Spleen (tissue), 7 donors: Measurements from ENCODE around the gene KDM2B.

Experiments used
- POLR2A ChIP-seq, 3 donors: fragments of 450-650 bp; IDR thresholded peaks; one replicate each; pipeline ENCODE4 v1.5.1; 2017; ENCODE audit warnings: antibody characterized with exemption in 3 of 3, mild to moderate bottlenecking in 1 of 3
- TF ChIP-seq, protein P1 (sequence below), 11 experiments: fragments of 200-600 bp in 7 of 11; fragments of 450-650 bp in 4 of 11; sonication (generic) in 4 of 11; IDR thresholded peaks in 8 of 11; conservative IDR thresholded peaks in 3 of 11; 1 replicate in 7 of 11; 2 replicates in 4 of 11; pipeline versions ENCODE4 v1.4.0 to v1.8.0; 2016 to 2021; ENCODE audit warnings: antibody characterized with exemption in 11 of 11, inconsistent platforms in 4 of 11, mild to moderate bottlenecking in 1 of 11
- donor health status: DM: no; HTN: no; CAD: no; lungs with moderate emphysema.
- donor health status: DM: no; HTN: no; CAD: no.
- donor health status: DM: no; HTN: no; CAD: no.

DNA sequence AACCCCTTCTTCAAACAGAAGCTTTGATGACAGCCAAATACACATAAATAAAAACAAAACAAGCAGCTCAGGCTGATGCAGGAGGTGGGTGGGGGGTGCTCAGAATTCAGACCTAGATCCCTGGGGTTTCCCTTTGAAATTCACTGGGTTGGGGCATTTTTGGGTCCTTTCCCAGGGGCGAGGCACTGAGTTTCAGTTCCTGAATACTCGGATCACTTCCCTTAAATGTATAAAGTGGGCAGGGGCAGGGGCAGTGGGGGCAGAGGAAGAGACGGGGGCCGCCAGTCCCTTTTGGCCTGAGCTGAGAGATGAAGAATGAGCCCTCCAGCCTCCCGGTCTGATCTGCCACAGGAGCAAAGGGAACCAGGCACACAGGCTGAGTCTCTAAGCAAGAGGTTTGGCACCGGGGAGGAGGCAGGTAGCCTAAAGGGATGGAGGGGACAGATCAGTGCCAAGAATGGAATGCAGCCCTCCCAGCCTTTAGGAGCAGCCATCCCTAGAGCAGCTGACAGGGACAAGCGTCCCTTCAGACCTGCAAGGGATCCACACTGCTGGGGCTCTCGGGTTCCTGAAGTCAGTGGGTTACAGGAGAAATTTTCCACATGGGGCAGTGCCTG is 20.3 kb downstream of the KDM2B start:
- TF ChIP-seq, protein P1, sequence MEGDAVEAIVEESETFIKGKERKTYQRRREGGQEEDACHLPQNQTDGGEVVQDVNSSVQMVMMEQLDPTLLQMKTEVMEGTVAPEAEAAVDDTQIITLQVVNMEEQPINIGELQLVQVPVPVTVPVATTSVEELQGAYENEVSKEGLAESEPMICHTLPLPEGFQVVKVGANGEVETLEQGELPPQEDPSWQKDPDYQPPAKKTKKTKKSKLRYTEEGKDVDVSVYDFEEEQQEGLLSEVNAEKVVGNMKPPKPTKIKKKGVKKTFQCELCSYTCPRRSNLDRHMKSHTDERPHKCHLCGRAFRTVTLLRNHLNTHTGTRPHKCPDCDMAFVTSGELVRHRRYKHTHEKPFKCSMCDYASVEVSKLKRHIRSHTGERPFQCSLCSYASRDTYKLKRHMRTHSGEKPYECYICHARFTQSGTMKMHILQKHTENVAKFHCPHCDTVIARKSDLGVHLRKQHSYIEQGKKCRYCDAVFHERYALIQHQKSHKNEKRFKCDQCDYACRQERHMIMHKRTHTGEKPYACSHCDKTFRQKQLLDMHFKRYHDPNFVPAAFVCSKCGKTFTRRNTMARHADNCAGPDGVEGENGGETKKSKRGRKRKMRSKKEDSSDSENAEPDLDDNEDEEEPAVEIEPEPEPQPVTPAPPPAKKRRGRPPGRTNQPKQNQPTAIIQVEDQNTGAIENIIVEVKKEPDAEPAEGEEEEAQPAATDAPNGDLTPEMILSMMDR (IDR thresholded peaks at IDR 0.05 in 8 of 11, conservative IDR thresholded peaks at IDR 0.05 in 3 of 11): no peak
- no peak for TF ChIP-seq POLR2A (IDR thresholded peaks at IDR 0.05)
